ENCODE measurements around the gene ZNF496. TPM values are rescaled to one million over a fixed set of nuclear protein-coding genes. Genes with fewer than 3 reads are reported as not detected.

Gene ZNF496
- total RNA-seq, 1 experiment from 2014 or later, result 66.5 TPM

- WGBS (ENCODE audit: extremely low coverage, insufficient read length, low lambda C conversion rate), result 100% methylated on average over 1 of the region's 13 CpGs
- Histone ChIP-seq H3K79me2 (ENCODE audit: insufficient read depth, low read length) (no peaks in the 10 kb centered on the region), H3K4me2 (ENCODE audit: insufficient read depth, insufficient read length, low read length) (no peak overlapping the region), H3K23me2 (ENCODE audit: insufficient read length, low read depth, low read length, poor library complexity, severe bottlenecking) (no peaks in the 10 kb centered on the region), H3K79me1 (ENCODE audit: insufficient read depth, low read depth, low read length, poor library complexity, severe bottlenecking) (no peaks in the 10 kb centered on the region), H3K4ac (ENCODE audit: low read depth, low read length) (no peak overlapping the region), H3K23ac (ENCODE audit: insufficient read length, low read depth, low read length) (no peak overlapping the region), H3K4me1 (ENCODE audit: insufficient read depth, low read length) (peaks cover 3% of the 10 kb centered on the region; the same call in 1 of the 2 replicates), H3K18ac (ENCODE audit: insufficient read length, low read depth, low read length) (no peak overlapping the region), H2BK5ac (ENCODE audit: insufficient read length, low read length) (no peak overlapping the region), H3K27ac (ENCODE audit: insufficient read length, low read depth, low read length) (no peak overlapping the region), H2BK12ac (ENCODE audit: insufficient read length, low read depth, low read length) (no peak overlapping the region), H3T11ph (ENCODE audit: low read length) (no peak overlapping the region), H2BK15ac (ENCODE audit: low read depth, low read length) (no peak overlapping the region), H2BK120ac (ENCODE audit: low read depth, low read length, poor library complexity, severe bottlenecking) (no peak overlapping the region), H4K5ac (ENCODE audit: insufficient read length, low read depth, low read length) (no peak overlapping the region), H3K14ac (ENCODE audit: insufficient read depth, low read length) (no peak overlapping the region), H3K56ac (ENCODE audit: insufficient read length, low read depth, low read length) (no peak overlapping the region), H2AFZ (ENCODE audit: low read length) (no peak overlapping the region), H4K20me1 (ENCODE audit: control insufficient read depth, insufficient read depth, insufficient read length) (no peaks in the 10 kb centered on the region), H3K9ac (ENCODE audit: extremely low read depth, insufficient read length, low read length) (no peak overlapping the region), H2BK20ac (ENCODE audit: low read depth, low read length, poor library complexity, severe bottlenecking) (no peak overlapping the region), H4K91ac (ENCODE audit: insufficient read length, low read depth, low read length) (no peak overlapping the region), H2AK5ac (ENCODE audit: insufficient read length, low read length) (no peak overlapping the region), H4K8ac (replicated peaks; ENCODE audit: insufficient read length, low read depth, low read length) (no peak overlapping the region), H3K27me3 (ENCODE audit: insufficient read depth, low read length) (no peaks in the 10 kb centered on the region), H3K9me3 (ENCODE audit: control insufficient read depth, low read depth, low read length) (peaks cover 7% of the 10 kb centered on the region)
- Mint-ChIP-seq H3K36me3 (ENCODE audit: insufficient read depth in 1 of 3, low read depth in 3 of 3) (peaks cover 12 to 17% (median 16%) of the 10 kb centered on the region in 3 experiments), H3K4me1 (peaks cover 33 to 34% of the 10 kb centered on the region in 2 experiments), H3K27ac (no peak overlapping the region), H3K27me3 (ENCODE audit: low read depth) (peaks cover 29% of the 10 kb centered on the region), H3K4me3 (no peak overlapping the region), H3K9me3 (peaks cover 30 to 31% of the 10 kb centered on the region in 2 experiments)
- no peak for TF ChIP-seq CTCF (conservative IDR thresholded peaks at IDR 0.05)
- DNase-seq, result no peak
Observed at GRCh38 chr1:247360116-247360898, 28.6 kb upstream of the ZNF496 start.

Measured in H9 (cell line).